ENCODE data around the gene PLTP. TPM values are rescaled to one million over a fixed set of nuclear protein-coding genes. Genes with fewer than 3 reads are reported as not detected.
"Not testable (repeated sequence)": the region's sequence is repeated elsewhere in the genome, so short reads cannot be mapped to it uniquely, and the experiment has no call there.

PLTP gene
- total and polyA plus RNA-seq, 4 donors = 26.9 to 125 (median 80.7) TPM

DNA sequence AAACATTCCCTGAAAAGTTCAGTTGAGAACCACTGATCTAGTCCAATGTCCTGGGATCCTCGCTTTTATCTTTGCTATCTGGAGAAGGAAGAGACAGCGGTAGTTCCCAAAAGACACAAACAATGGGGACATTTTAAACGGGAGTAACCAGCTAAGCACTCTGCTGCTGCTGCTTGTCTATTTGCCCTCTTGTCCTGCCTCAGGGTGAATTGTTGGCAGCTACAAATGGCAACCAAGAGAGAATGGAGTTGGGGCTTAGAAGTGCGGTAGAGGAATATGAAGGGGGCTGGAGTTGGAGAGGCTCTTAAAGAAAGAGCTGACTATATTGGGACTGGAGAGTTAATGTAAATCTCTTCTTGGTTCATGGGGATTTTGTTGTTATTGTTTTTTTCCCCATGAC lies 37.4 kb downstream of the PLTP start:
- ATAC-seq (ENCODE audit: insufficient read depth, low FRiP score) (no peak), DNase-seq (no peak)
- H3K4me3 ChIP-seq = no peak overlapping the region
- H3K4me1 ChIP-seq (ENCODE audit: control insufficient read depth in 5 of 5, insufficient read depth in 5 of 5, low read length in 5 of 5) = no peaks in the 10 kb centered on the region
- H3K9ac ChIP-seq (ENCODE audit: insufficient read depth in 1 of 2, low read length in 2 of 2) = no peak overlapping the region
- TF ChIP-seq, protein P1, sequence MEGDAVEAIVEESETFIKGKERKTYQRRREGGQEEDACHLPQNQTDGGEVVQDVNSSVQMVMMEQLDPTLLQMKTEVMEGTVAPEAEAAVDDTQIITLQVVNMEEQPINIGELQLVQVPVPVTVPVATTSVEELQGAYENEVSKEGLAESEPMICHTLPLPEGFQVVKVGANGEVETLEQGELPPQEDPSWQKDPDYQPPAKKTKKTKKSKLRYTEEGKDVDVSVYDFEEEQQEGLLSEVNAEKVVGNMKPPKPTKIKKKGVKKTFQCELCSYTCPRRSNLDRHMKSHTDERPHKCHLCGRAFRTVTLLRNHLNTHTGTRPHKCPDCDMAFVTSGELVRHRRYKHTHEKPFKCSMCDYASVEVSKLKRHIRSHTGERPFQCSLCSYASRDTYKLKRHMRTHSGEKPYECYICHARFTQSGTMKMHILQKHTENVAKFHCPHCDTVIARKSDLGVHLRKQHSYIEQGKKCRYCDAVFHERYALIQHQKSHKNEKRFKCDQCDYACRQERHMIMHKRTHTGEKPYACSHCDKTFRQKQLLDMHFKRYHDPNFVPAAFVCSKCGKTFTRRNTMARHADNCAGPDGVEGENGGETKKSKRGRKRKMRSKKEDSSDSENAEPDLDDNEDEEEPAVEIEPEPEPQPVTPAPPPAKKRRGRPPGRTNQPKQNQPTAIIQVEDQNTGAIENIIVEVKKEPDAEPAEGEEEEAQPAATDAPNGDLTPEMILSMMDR (IDR thresholded peaks at IDR 0.05; ENCODE audit: control extremely low read depth, extremely low read depth) = no peak
- no peak overlapping the region for H3K27ac ChIP-seq (ENCODE audit: low read depth in 1 of 2, low read length in 1 of 2)
- H3K36me3 ChIP-seq (ENCODE audit: control insufficient read depth in 4 of 4, insufficient read depth in 4 of 4, low read length in 4 of 4) = peaks cover 4 to 17% (median 11%) of the 10 kb centered on the region in 4 donors
- no peaks in the 10 kb centered on the region for H3K9me3 ChIP-seq (ENCODE audit: control insufficient read depth in 4 of 4, insufficient read depth in 3 of 4, low read length in 3 of 4)
- H3K27me3 ChIP-seq (ENCODE audit: control insufficient read depth in 3 of 3, insufficient read depth in 3 of 3, low read length in 2 of 3) = no peaks in the 10 kb centered on the region
- WGBS, 2 donors = 79 to 81% methylated on average over 4 of the region's 4 CpGs

DNA sequence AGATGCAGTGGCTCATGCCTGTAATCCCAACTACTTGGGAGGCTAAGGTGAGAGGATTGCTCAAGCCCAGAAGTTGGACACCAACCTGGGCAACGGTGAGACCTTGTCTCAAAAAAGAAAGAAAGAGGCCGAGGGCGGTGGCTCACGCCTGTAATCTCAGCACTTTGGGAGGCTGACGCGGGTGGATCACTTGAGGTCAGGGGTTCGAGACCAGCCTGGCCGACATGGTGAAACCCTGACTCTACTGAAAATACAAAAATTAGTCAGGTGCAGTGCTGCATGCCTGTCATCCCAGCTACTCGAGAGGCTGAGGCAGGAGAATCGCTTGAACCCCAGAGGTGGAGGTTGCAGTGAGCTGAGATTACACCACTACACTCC lies 37.9 kb downstream of the PLTP start:
- WGBS, 2 donors = 97% methylated on average over 10 of the region's 10 CpGs
- H3K27ac ChIP-seq (ENCODE audit: low read depth in 1 of 2, low read length in 1 of 2); DNase-seq; H3K27me3 ChIP-seq (ENCODE audit: control insufficient read depth in 3 of 3, insufficient read depth in 3 of 3, low read length in 2 of 3); H3K9ac ChIP-seq (ENCODE audit: insufficient read depth in 1 of 2, low read length in 2 of 2); H3K4me1 ChIP-seq (ENCODE audit: control insufficient read depth in 5 of 5, insufficient read depth in 5 of 5, low read length in 5 of 5); ATAC-seq (ENCODE audit: insufficient read depth, low FRiP score); H3K9me3 ChIP-seq (ENCODE audit: control insufficient read depth in 4 of 4, insufficient read depth in 3 of 4, low read length in 3 of 4); H3K4me3 ChIP-seq: not testable (repeated sequence)
- H3K36me3 ChIP-seq (ENCODE audit: control insufficient read depth in 4 of 4, insufficient read depth in 4 of 4, low read length in 4 of 4) = peaks cover 4 to 17% (median 11%) of the 10 kb centered on the region in 4 donors

DNA sequence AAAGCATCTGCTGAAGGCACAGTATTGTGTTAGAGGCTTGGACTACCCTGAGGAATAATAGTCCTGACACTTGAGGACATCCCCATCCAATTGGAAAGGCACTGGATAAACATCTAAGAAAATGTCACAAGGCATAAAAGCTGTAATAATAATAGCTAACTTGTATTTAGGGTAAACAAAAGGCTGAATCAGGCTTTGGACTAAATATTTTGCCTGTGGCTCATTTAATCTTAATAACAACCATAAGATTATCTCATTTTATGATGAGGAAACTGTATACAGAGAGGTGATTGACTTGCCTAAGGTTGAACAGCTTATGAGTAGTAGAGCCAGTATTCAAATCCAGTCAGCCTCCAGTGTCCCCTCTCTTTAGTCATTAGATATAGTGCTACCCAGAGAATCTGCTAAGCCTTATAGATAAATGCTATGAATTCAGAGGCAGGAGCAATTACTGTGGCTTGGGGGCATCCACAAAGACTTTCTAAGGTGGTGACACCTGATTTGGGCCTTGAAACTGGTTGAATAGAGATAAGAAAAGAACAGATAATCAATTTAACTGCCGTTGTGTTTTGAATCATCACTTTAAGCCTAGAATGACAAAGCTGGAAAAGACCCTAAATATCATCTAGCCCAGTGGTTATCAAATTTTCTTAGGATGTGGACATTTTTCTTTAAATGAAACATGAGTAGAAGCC lies 38.4 kb downstream of the PLTP start:
- Histone ChIP-seq H3K27ac (ENCODE audit: low read depth in 1 of 2, low read length in 1 of 2) (no peak overlapping the region), H3K27me3 (ENCODE audit: control insufficient read depth in 3 of 3, insufficient read depth in 3 of 3, low read length in 2 of 3) (no peaks in the 10 kb centered on the region), H3K4me1 (ENCODE audit: control insufficient read depth in 5 of 5, insufficient read depth in 5 of 5, low read length in 5 of 5) (no peaks in the 10 kb centered on the region), H3K4me3 (no peak overlapping the region), H3K36me3 (ENCODE audit: control insufficient read depth in 4 of 4, insufficient read depth in 4 of 4, low read length in 4 of 4) (peaks cover 4 to 15% (median 11%) of the 10 kb centered on the region in 4 donors), H3K9ac (ENCODE audit: insufficient read depth in 1 of 2, low read length in 2 of 2) (no peak overlapping the region), H3K9me3 (ENCODE audit: control insufficient read depth in 4 of 4, insufficient read depth in 3 of 4, low read length in 3 of 4) (no peaks in the 10 kb centered on the region)
- ATAC-seq (ENCODE audit: insufficient read depth, low FRiP score) (no peak), DNase-seq (no peak)
- TF ChIP-seq, protein P1 (IDR thresholded peaks at IDR 0.05; ENCODE audit: control extremely low read depth, extremely low read depth) = no peak
- 76 to 85% methylated on average over 1 of the region's 1 CpG for WGBS, 2 donors

DNA sequence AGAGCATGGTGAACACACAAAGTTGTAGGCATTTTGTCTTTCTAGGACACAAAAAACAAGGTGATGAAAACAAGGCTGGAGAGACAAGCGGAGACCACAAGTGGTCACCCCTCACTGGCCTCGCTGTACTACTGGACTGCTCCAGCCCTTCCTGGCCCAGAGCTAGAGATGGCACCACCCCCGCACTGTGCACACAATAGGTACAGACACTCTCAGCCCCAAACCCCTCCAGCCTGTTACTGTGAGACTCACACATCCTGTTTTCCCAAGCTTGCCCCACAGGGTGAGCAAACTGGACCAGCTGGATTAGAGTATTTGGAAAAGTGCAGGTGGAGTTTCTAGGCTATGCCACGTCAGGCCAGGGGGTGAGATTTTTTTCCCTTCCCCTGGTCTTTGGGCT lies 39.3 kb downstream of the PLTP start:
- Histone ChIP-seq H3K36me3 (ENCODE audit: control insufficient read depth in 4 of 4, insufficient read depth in 4 of 4, low read length in 4 of 4) (peaks cover under 1 to 11% (median 8%) of the 10 kb centered on the region in 4 donors), H3K4me3 (no peak overlapping the region), H3K9ac (ENCODE audit: insufficient read depth in 1 of 2, low read length in 2 of 2) (no peak overlapping the region), H3K9me3 (ENCODE audit: control insufficient read depth in 4 of 4, insufficient read depth in 3 of 4, low read length in 3 of 4) (no peaks in the 10 kb centered on the region), H3K27ac (ENCODE audit: low read depth in 1 of 2, low read length in 1 of 2) (no peak overlapping the region), H3K4me1 (ENCODE audit: control insufficient read depth in 5 of 5, insufficient read depth in 5 of 5, low read length in 5 of 5) (no peaks in the 10 kb centered on the region), H3K27me3 (ENCODE audit: control insufficient read depth in 3 of 3, insufficient read depth in 3 of 3, low read length in 2 of 3) (no peaks in the 10 kb centered on the region)
- TF ChIP-seq, protein P1 (IDR thresholded peaks at IDR 0.05; ENCODE audit: control extremely low read depth, extremely low read depth) = no peak
- 91 to 92% methylated on average over 4 of the region's 4 CpGs for WGBS, 2 donors
- ATAC-seq (ENCODE audit: insufficient read depth, low FRiP score) (no peak), DNase-seq (no peak)

Data from lung (tissue), 12 donors.